PC-3 (cell line): ENCODE results near the gene GALNT3. TPM values are rescaled to one million over a fixed set of nuclear protein-coding genes. Genes with fewer than 3 reads are reported as not detected.

ENCODE experiments used
- ATAC-seq: fragments of 200-7000 bp; cut with Tn5 transposase; 2 replicates; pipeline ENCODE4 v1.9.1; 2020; ENCODE audit warnings: mild to moderate bottlenecking, moderate library complexity
- BruUV-seq: library from RNA; stranded (reverse); fragments of 400-500 nt; replicated peaks from 2 replicates; lab custom pipeline; 2021; lab: Mats Ljungman, UMichigan
- CTCF ChIA-PET: fragments of 300-600 bp; sonication (Branson Sonifier 250); formaldehyde crosslinking; loops from one replicate; lab custom pipeline; 2022; ENCODE audit warnings: antibody characterized with exemption; lab: Charles Lee
- POLR2A ChIA-PET: fragments of 300-600 bp; sonication (Branson Sonifier 250); formaldehyde crosslinking; loops from one replicate; lab custom pipeline; 2022; ENCODE audit warnings: antibody characterized with exemption; ENCODE audit not compliant: unreplicated experiment; lab: Charles Lee
- DNase-seq: peaks from one replicate; pipeline ENCODE4 v3.0.0-alpha.2; 2015
- H2AFZ ChIP-seq: fragments of 300-600 bp; sonication (generic); 2 replicates; pipeline ENCODE4 v1.6.0; 2016; ENCODE audit warnings: antibody characterized with exemption, low read length
- H3F3A ChIP-seq: fragments of 300-600 bp; sonication (generic); one replicate; pipeline ENCODE4 v1.6.0; 2017; ENCODE audit warnings: antibody characterized with exemption, low read length, control low read depth, mild to moderate bottlenecking; ENCODE audit not compliant: unreplicated experiment
- H3K27ac ChIP-seq: fragments of 300-600 bp; sonication (generic); 2 replicates; pipeline ENCODE4 v1.5.1; 2016; ENCODE audit warnings: mild to moderate bottlenecking, low read length
- H3K27me3 ChIP-seq: fragments of 300-600 bp; sonication (generic); 2 replicates; pipeline ENCODE4 v1.6.1; 2016; ENCODE audit warnings: low read length, mixed read lengths
- H3K36me3 ChIP-seq: fragments of 300-600 bp; sonication (generic); 2 replicates; pipeline ENCODE4 v1.6.1; 2016; ENCODE audit warnings: low read depth, mixed run types, low read length, mixed read lengths
- H3K4me1 ChIP-seq: fragments of 300-600 bp; sonication (generic); 2 replicates; pipeline ENCODE4 v1.5.1; 2016; ENCODE audit warnings: low read length; ENCODE audit not compliant: insufficient read depth
- H3K4me2 ChIP-seq: fragments of 300-600 bp; sonication (generic); 2 replicates; pipeline ENCODE4 v1.6.0; 2016; ENCODE audit warnings: low read length
- H3K4me3 ChIP-seq: fragments of 300-600 bp; sonication (generic); 2 replicates; pipeline ENCODE4 v1.5.1; 2016; ENCODE audit warnings: mild to moderate bottlenecking, low read length, mixed read lengths
- H3K79me2 ChIP-seq: fragments of 300-600 bp; sonication (generic); 2 replicates; pipeline ENCODE4 v1.6.1; 2017; ENCODE audit warnings: low read length, mixed read lengths
- H3K9ac ChIP-seq: fragments of 300-600 bp; sonication (generic); 2 replicates; pipeline ENCODE4 v1.6.0; 2016; ENCODE audit warnings: mild to moderate bottlenecking, low read length
- H3K9me2 ChIP-seq: fragments of 300-600 bp; sonication (generic); replicated peaks from 2 replicates; pipeline ENCODE4 v1.6.1; 2016; ENCODE audit warnings: mixed run types, low read length, mixed read lengths
- H3K9me3 ChIP-seq: fragments of 300-600 bp; sonication (generic); 2 replicates; pipeline ENCODE4 v1.6.1; 2016; ENCODE audit warnings: low read length, mixed read lengths
- H4K20me1 ChIP-seq: fragments of 300-600 bp; sonication (generic); 2 replicates; pipeline ENCODE4 v1.6.1; 2016; ENCODE audit warnings: low read length, mixed read lengths
- EZH2 ChIP-seq: fragments of 300-600 bp; sonication (generic); IDR thresholded peaks from one replicate; pipeline ENCODE4 v1.6.1; 2017; ENCODE audit warnings: antibody characterized with exemption, mild to moderate bottlenecking, low read length; ENCODE audit not compliant: unreplicated experiment
- EZH2phosphoT487 ChIP-seq: fragments of 300-600 bp; sonication (generic); IDR thresholded peaks from 2 replicates; pipeline ENCODE4 v1.6.1; 2018; ENCODE audit warnings: mild to moderate bottlenecking, antibody characterized with exemption, low read length, borderline replicate concordance
- intact Hi-C: fragments of 100-400 bp; cut with micrococcal nuclease; formaldehyde crosslinking; loops from 2 replicates; pipeline ENCODE4 v1.9.0; 2023
- total RNA-seq: library from RNA; depleted of rRNA; stranded (reverse); fragments of >200 nt; gene quantifications from 2 replicates; pipeline ENCODE4 v1.2.3, GENCODE V29; 2014
- TF ChIP-seq, protein P1 (sequence below): fragments of 300-600 bp; sonication (generic); conservative IDR thresholded peaks from 2 replicates; pipeline ENCODE4 v1.5.1; 2017; ENCODE audit warnings: antibody characterized with exemption, low read depth, mild to moderate bottlenecking, low read length

Gene GALNT3
- total RNA-seq, 1 experiment from 2014 or later: 44.8 TPM

DNA sequence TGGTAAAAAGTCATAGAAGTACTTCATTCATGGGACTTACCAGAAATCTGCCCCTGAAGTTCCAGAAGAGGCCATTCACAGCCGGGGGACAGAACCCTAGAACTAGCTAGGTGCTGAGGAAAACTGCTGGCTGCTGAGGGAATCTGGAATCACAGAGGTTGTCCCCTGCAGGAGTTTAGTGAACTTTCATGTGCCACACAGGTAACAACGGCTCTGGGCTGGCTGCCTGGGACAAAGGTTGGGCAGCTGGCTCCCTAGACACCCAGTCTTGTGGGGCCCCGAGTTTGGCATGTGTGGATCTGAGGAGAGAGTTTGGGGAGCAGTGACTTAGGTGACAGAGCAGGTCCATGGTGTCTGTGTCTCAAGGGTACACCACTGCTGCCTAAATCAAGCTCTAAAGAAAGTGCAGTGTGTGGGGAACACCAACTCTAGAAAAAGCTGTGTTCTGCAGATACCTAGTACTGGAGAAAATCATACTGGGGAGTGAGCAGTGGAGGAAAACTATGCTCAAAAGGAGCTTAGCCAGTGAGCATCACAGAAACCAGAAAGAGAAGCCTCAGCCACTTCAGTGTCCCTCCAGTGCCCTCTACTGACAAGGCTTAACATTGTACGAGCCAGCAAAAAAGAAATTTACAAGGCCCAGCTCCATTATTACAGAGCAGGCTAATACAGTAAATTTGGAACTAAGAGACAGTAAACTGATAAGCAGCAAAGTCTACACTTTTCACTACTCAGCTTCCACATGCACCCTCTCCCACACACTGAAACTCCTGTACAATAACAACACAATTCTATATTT, 15.2 kb downstream of the GALNT3 start:
- ChIA-PET CTCF (interaction anchor here (0.6 to 1.5 kb wide), 3 partner anchors 14 to 369 kb away, joined by 3 to 13 read pairs (median 3); no protein-coding TSS in a partner anchor), POLR2A (interaction anchor here (0.6 to 1.4 kb wide), 4 partner anchors 9 to 134 kb away, joined by 3 to 11 read pairs (median 4); partner anchors contain the start of gene GALNT3)
- Histone ChIP-seq H3K36me3 (peaks cover 48% of the 10 kb centered on the region), H3K9me3 (peaks cover 7% of the 10 kb centered on the region; the same call in 1 of the 2 replicates), H3F3A (peaks cover 11% of the 10 kb centered on the region), H3K27me3 (no peaks in the 10 kb centered on the region), H2AFZ (no peak overlapping the region), H3K4me3 (peak overlapping the region; percentile 2; the same call in 1 of the 2 replicates), H3K27ac (peak overlapping the region; percentile 78), H3K79me2 (peaks cover 95% of the 10 kb centered on the region), H3K9me2 (no peaks in the 10 kb centered on the region), H3K9ac (peak overlapping the region; percentile 6; the same call in 1 of the 2 replicates), H3K4me1 (peaks cover 37% of the 10 kb centered on the region), H3K4me2 (peak overlapping the region; percentile 74), H4K20me1 (peaks cover 30% of the 10 kb centered on the region)
- TF ChIP-seq EZH2: no peak
- TF ChIP-seq, protein P1, sequence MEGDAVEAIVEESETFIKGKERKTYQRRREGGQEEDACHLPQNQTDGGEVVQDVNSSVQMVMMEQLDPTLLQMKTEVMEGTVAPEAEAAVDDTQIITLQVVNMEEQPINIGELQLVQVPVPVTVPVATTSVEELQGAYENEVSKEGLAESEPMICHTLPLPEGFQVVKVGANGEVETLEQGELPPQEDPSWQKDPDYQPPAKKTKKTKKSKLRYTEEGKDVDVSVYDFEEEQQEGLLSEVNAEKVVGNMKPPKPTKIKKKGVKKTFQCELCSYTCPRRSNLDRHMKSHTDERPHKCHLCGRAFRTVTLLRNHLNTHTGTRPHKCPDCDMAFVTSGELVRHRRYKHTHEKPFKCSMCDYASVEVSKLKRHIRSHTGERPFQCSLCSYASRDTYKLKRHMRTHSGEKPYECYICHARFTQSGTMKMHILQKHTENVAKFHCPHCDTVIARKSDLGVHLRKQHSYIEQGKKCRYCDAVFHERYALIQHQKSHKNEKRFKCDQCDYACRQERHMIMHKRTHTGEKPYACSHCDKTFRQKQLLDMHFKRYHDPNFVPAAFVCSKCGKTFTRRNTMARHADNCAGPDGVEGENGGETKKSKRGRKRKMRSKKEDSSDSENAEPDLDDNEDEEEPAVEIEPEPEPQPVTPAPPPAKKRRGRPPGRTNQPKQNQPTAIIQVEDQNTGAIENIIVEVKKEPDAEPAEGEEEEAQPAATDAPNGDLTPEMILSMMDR: peak; percentile 63
- no TSS peak for BruUV-seq
- DNase-seq (peak; percentile 65), ATAC-seq (peak; percentile 6)
- intact Hi-C loops: loop anchor here (1.0 to 5.0 kb wide), 11 partner anchors 7 to 923 kb away; partner anchors contain the start of genes GALNT3 and SCN2A

DNA sequence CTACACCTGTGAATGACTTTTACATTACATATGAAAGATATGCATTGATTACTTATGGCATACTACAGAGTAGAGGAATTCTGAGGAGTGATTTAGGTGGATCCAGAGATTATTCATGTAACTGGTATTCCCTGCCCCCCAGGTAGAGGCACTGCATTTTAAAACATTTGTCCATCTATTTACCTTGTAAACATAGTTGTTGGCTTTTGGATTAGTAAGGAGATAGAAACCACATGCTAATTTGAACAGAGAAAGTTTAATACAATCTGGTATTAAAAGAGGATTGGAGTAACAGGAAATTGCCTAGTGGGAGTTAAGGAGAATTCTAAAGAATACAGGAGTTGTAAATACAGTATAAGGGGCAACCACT, 15.9 kb downstream of the GALNT3 start:
- DNase-seq: peak; percentile 91

More for the DNA sequence above, 15.9 kb downstream of the GALNT3 start:
- H3K4me2 ChIP-seq: peak overlapping the region; percentile 74
- BruUV-seq: no TSS peak
- H3F3A ChIP-seq: peaks cover 11% of the 10 kb centered on the region
- peaks cover 41% of the 10 kb centered on the region for H3K36me3 ChIP-seq
- H3K4me3 ChIP-seq: peak overlapping the region; percentile 36
- POLR2A ChIA-PET: interaction anchor here (0.5 to 1.4 kb wide), 5 partner anchors 9 to 133 kb away, joined by 3 to 11 read pairs (median 4); partner anchors contain the start of gene GALNT3
- no peaks in the 10 kb centered on the region for H3K9me2 ChIP-seq
- peaks cover 37% of the 10 kb centered on the region for H3K4me1 ChIP-seq
- ATAC-seq: peak; percentile 78
- H3K79me2 ChIP-seq: peaks cover 95% of the 10 kb centered on the region
- no peaks in the 10 kb centered on the region for H3K27me3 ChIP-seq
- no peak overlapping the region for H2AFZ ChIP-seq
- H3K27ac ChIP-seq: peak overlapping the region; percentile 78
- intact Hi-C loops: loop anchor here (1.0 to 5.0 kb wide), 10 partner anchors 8 to 924 kb away; partner anchors contain the start of genes GALNT3 and SCN2A
- CTCF ChIA-PET: interaction anchor here (1.2 to 1.5 kb wide), 2 partner anchors 16 to 96 kb away, joined by 5 to 13 read pairs; partner anchors contain the start of gene GALNT3
- H3K9ac ChIP-seq: peak overlapping the region; percentile 18; the same call in 1 of the 2 replicates
- H4K20me1 ChIP-seq: peaks cover 33% of the 10 kb centered on the region
- H3K9me3 ChIP-seq: peaks cover 7% of the 10 kb centered on the region; the same call in 1 of the 2 replicates
- TF ChIP-seq EZH2 (no peak), EZH2phosphoT487 (no peak)
- TF ChIP-seq, protein P1: no peak
